Lung (tissue), 12 donors: ENCODE data around the gene ADAM12. TPM values are rescaled to one million over a fixed set of nuclear protein-coding genes. Genes with fewer than 3 reads are reported as not detected.

Source experiments
- ATAC-seq: fragments of 200-7000 bp; cut with Tn5 transposase; one replicate; pipeline ENCODE4 v1.9.1; 2020; ENCODE audit warnings: moderate number of reproducible peaks; ENCODE audit not compliant: insufficient read depth, low FRiP score
- DNase-seq, 3 donors: peaks; one replicate each; pipeline ENCODE4 v3.0.0-alpha.2; 2013 to 2017
- H3K27ac ChIP-seq, 2 donors: one replicate each; pipeline ENCODE4 v1.5.1; 2013; ENCODE audit warnings: mild to moderate bottlenecking in 2 of 2, moderate library complexity in 2 of 2, control low read depth in 1 of 2, inconsistent platforms in 1 of 2, low read depth in 1 of 2, low read length in 1 of 2
- H3K27me3 ChIP-seq, 3 donors: one replicate each; pipeline ENCODE4 v1.5.1; 2013; ENCODE audit warnings: low read length in 2 of 3; ENCODE audit not compliant: control insufficient read depth in 3 of 3, insufficient read depth in 3 of 3
- H3K36me3 ChIP-seq, 4 donors: one replicate each; pipeline ENCODE4 v1.5.1; 2013; ENCODE audit warnings: low read length in 4 of 4, mild to moderate bottlenecking in 1 of 4, moderate library complexity in 1 of 4; ENCODE audit not compliant: control insufficient read depth in 4 of 4, insufficient read depth in 4 of 4
- H3K4me1 ChIP-seq, 5 donors: one replicate each; pipeline ENCODE4 v1.5.1; 2013; ENCODE audit warnings: low read length in 5 of 5, mild to moderate bottlenecking in 2 of 5, moderate library complexity in 1 of 5; ENCODE audit not compliant: control insufficient read depth in 5 of 5, insufficient read depth in 5 of 5
- H3K4me3 ChIP-seq: one replicate; pipeline ENCODE4 v1.5.1; 2013; ENCODE audit warnings: mild to moderate bottlenecking, control low read depth, moderate library complexity
- H3K9ac ChIP-seq, 2 donors: one replicate each; pipeline ENCODE4 v1.5.1; 2013; ENCODE audit warnings: low read length in 2 of 2, control low read depth in 1 of 2; ENCODE audit not compliant: insufficient read depth in 1 of 2
- H3K9me3 ChIP-seq, 4 donors: one replicate each; pipeline ENCODE4 v1.5.1; 2013; ENCODE audit warnings: low read length in 3 of 4, mild to moderate bottlenecking in 1 of 4, moderate library complexity in 1 of 4; ENCODE audit not compliant: control insufficient read depth in 4 of 4, insufficient read depth in 3 of 4
- WGBS, 2 donors: extraction: QIAGEN DNeasy Blood & Tissue Kit; methylation state at CpG; one replicate each; pipeline ENCODE4 v1.1.7; 2013; 5-methylcytosine and 5-hydroxymethylcytosine counted together
- polyA plus RNA-seq, 2 donors: library from polyadenylated mRNA; stranded (reverse); fragments of 200-250 nt; gene quantifications; one replicate each; pipeline ENCODE4 v1.2.1, GENCODE V29; 2013
- total RNA-seq, 2 donors: library from RNA; depleted of rRNA in 1 of 2; stranded (reverse); fragments of >200 nt in 1 of 2; gene quantifications; one replicate each; pipeline ENCODE4 v1.2.1, GENCODE V29; 2014 to 2021
- TF ChIP-seq, protein P1 (sequence below): IDR thresholded peaks from 2 replicates; pipeline ENCODE4 v1.5.1; 2012; ENCODE audit warnings: mild to moderate bottlenecking; ENCODE audit errors: control extremely low read depth, extremely low read depth
- donor health status: control.
- donor health status: control.
- donor health status: Bipolar disorder and iron deficiency.
- donor health status: healthy.
- donor health status: DM: yes; HTN: yes; CAD: no.

The ADAM12 gene
- total and polyA plus RNA-seq, 4 donors, result 0.16 to 5.8 (median 0.85) TPM

DNA sequence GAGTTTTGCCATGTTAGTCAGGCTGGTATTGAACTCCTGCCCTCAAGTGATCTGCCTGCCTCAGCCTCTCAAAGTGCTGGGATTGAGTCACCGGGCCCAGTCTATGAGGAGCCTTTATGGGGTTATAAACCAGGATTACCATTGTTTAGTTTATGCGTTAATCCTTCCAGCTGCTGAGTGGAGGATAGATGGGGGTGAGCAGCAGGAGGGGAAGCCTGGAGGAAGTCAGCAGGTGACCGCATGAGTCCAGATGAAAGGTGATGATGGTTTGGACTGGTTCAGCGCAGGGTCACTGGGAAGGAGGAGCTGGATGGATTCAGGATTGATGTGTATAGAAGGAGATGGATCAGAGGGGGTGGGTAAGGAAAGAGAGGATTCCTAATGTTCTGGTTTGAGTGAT, 197.1 kb downstream of the ADAM12 start:
- no peaks in the 10 kb centered on the region for H3K9me3 ChIP-seq
- no peaks in the 10 kb centered on the region for H3K36me3 ChIP-seq
- H3K9ac ChIP-seq, result no peak overlapping the region
- no peak overlapping the region for H3K27ac ChIP-seq
- 87 to 89% methylated on average over 4 of the region's 4 CpGs for WGBS, 2 donors
- no peaks in the 10 kb centered on the region for H3K4me1 ChIP-seq
- ATAC-seq (no peak), DNase-seq (no peak)
- TF ChIP-seq, protein P1, sequence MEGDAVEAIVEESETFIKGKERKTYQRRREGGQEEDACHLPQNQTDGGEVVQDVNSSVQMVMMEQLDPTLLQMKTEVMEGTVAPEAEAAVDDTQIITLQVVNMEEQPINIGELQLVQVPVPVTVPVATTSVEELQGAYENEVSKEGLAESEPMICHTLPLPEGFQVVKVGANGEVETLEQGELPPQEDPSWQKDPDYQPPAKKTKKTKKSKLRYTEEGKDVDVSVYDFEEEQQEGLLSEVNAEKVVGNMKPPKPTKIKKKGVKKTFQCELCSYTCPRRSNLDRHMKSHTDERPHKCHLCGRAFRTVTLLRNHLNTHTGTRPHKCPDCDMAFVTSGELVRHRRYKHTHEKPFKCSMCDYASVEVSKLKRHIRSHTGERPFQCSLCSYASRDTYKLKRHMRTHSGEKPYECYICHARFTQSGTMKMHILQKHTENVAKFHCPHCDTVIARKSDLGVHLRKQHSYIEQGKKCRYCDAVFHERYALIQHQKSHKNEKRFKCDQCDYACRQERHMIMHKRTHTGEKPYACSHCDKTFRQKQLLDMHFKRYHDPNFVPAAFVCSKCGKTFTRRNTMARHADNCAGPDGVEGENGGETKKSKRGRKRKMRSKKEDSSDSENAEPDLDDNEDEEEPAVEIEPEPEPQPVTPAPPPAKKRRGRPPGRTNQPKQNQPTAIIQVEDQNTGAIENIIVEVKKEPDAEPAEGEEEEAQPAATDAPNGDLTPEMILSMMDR, result no peak
- no peak overlapping the region for H3K4me3 ChIP-seq
- no peaks in the 10 kb centered on the region for H3K27me3 ChIP-seq

DNA sequence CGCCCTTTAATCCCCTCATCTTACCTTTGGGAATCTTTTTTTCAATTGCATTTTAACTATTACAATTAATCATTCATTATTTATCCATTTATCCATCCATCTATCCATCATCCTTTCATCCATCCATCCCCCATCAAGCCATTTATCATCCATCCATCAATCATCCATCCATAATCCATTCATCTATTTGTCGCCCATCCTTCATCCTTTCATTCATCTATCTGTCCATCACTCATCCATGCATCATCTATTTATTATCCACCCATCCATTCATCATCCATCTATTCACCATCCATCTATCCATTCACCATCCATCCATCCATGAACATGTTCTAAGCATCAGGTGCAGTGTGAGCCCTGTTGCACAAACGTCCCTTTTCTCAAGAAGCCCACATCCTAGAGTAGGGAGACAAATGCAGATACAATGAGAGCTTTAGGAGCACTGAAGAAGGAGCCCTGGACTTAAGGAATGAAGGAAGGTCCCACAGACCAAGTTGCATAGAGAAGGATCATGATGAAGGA, 199.5 kb downstream of the ADAM12 start:
- WGBS, 2 donors, result 78 to 84% methylated on average over 3 of the region's 3 CpGs

GRCh38 chr10:126187399-126187798, 200.9 kb downstream of the ADAM12 start:
- TF ChIP-seq, protein P1, result no peak
- no peaks in the 10 kb centered on the region for H3K4me1 ChIP-seq
- no peak for DNase-seq
- H3K27me3 ChIP-seq, result no peaks in the 10 kb centered on the region
- H3K36me3 ChIP-seq, result no peaks in the 10 kb centered on the region
- WGBS, 2 donors, result 82 to 83% methylated on average over 5 of the region's 5 CpGs
- H3K4me3 ChIP-seq, result no peak overlapping the region
- H3K27ac ChIP-seq, result no peak overlapping the region
- H3K9me3 ChIP-seq, result no peaks in the 10 kb centered on the region
- ATAC-seq, result no peak
- H3K9ac ChIP-seq, result no peak overlapping the region

More for the DNA sequence above, 199.5 kb downstream of the ADAM12 start:
- H3K9me3 ChIP-seq, result no peaks in the 10 kb centered on the region
- TF ChIP-seq, protein P1, result no peak
- no peaks in the 10 kb centered on the region for H3K4me1 ChIP-seq
- H3K27me3 ChIP-seq, result no peaks in the 10 kb centered on the region
- no peak overlapping the region for H3K4me3 ChIP-seq
- no peak for ATAC-seq
- no peak overlapping the region for H3K27ac ChIP-seq
- no peak overlapping the region for H3K9ac ChIP-seq
- H3K36me3 ChIP-seq, result no peaks in the 10 kb centered on the region
- DNase-seq, result no peak

GRCh38 chr10:126186766-126187165, 201.5 kb downstream of the ADAM12 start:
- TF ChIP-seq, protein P1, result no peak
- no peak for ATAC-seq
- Histone ChIP-seq H3K4me3 (no peak overlapping the region), H3K27ac (no peak overlapping the region), H3K4me1 (peaks cover 0 to 4% (median 0%) of the 10 kb centered on the region in 5 donors), H3K36me3 (no peaks in the 10 kb centered on the region), H3K27me3 (no peaks in the 10 kb centered on the region), H3K9ac (no peak overlapping the region), H3K9me3 (peaks cover 0 to 1% (median 0%) of the 10 kb centered on the region in 4 donors)
- no peak for DNase-seq
- 86 to 91% methylated on average over 5 of the region's 5 CpGs for WGBS, 2 donors
